ENCODE measurements around the gene OMD.
A peak's percentile ranks its signal among the peaks of the same experiment; 100 is the strongest.

The OMD gene

DNA sequence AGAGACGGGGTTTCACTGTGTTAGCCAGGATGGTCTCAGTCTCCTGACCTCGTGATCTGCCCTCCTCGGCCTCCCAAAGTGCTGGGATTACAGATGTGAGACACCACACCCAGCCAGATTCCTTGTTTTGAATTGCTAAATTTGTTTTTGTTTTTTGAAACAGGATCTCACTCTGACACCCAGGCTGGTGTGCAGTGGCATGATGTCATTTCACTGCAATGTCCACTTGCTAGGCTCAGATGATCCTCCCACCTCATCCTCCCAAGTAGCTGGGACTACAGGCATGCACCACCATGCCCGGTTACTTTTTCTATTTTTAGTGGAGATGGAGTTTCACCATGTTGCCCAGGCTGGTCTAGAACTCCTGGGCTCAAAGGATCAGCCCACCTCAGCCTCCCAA lies 13.1 kb downstream of the OMD start:
- peak; percentile 15 for DNase-seq (ENCODE audit: low read depth)

DNA sequence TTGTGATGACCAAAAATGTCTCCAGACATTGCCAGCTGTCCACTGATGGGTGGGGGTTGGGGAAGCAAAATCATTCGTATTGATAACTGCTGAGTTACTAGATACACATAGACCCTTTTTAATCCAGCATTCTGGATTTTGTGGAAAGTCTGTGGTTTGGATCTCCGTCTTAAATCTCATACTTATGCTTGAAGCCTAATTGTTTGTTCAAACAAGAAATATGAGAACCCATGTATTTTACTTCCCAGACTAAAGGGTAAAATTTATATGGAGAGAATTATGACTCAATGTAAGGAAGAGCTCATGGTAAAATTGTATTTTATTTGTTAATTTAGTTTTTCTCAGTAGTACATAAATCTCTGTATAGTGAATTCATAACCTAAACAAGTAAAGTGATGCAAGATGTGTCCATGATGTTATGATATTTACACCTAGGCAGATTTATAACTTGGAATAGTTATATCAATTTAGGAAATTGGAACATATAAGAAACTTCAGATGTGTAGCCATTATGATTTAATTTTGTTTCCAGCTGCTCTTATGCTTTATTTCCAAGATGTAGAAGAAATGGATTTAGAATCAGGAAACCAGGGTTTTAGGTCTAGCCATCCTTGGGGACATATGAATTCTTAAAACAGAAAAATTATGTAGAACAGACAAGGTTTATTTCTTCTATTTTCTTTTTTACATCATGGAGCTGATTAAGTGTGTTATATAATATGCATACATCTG lies 15.4 kb downstream of the OMD start:
- DNase-seq (ENCODE audit: low read depth), result no peak

DNA sequence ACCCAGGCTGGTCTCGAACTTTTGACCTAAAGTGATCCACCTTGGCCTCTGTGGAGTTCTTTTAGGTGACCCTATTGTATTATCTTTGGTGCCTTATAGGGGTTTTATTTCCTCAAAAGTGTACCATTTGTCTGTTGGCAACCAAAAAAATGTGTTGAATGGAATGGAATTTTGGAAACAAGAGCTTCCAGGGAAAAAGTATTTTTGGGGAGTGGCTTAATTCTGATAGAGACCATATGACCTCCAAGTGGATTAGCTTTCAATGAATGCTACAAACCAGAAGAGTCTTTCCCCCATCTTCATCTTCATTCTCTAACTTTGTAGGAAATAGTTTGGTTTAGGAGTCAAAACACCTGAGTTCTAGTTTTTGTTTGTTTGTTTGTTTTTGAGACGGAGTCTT lies 16.5 kb downstream of the OMD start:
- DNase-seq (ENCODE audit: low read depth), result peak; percentile 31

GRCh38 chr9:92406477-92406876 lies 17.8 kb downstream of the OMD start:
- no peak for DNase-seq (ENCODE audit: low read depth)

DNA sequence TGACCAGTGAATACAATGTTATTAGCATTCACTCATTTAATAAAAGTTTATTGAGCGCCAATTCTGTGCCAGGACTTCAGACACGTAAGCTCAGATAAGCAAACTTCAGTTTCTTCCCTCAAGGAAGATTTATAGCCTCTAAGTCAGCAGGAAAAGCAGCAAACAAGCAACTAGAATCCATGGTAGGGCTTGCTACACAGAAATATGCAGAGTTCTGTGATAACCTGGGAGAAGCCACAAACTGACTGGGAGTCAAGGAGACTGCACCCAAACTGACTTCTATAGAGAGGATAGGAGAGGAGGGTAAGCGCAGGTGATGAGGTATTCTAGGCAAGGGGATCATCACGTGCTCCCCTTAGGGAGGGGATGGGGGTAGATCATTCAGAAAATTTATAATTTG lies 18.5 kb downstream of the OMD start:
- DNase-seq (ENCODE audit: low read depth), result no peak

DNA sequence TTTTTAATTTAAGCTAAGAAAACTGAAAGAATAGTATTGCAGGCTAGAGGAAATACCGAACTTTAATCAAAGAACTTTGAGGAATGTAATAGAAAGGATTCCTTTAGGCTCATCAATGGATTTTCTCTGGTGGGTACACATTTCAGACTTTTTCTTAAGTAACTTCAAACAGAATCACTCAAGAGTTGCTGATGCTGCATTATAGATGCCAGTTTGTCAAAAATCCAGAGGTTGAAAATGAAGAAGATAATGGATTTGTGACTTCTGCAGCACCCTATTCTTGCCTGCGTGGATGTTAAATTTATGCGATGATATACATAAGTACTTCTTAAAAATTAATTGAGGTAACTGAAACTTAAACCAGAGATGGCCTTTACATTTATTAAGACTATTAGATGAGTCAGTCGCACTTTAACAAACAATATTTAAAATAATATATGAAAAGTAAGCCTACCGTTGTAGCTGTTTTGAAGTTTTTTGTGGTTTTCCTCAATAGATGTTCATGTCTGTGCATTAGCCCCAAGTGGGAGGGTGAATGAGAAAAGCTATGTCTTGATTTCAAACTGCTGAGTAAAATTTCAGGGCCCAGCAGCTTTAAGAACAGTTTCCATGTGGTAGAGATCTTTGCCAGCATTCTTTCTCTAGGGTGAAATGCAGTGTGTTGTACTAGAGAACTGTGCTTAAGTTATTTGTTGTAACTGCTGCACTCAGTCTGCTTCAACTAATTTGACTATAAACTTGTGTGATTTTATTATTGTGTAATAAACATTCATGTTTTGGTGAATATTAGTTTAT lies 20.0 kb downstream of the OMD start, which contains the start of gene OGN:
Gene OGN (minus strand): TSS at position 537 of the 795 bp plus-strand sequence. CDS start 1,171 bp downstream, outside the sequence.
- no peak for DNase-seq (ENCODE audit: low read depth)

GRCh38 chr9:92402826-92403745 lies 21.2 kb downstream of the OMD start:
- no peak for DNase-seq (ENCODE audit: low read depth)

- DNase-seq (ENCODE audit: low read depth), result no peak
Observed at GRCh38 chr9:92402360-92402759, 21.9 kb downstream of the OMD start.

- DNase-seq (ENCODE audit: low read depth), result no peak
Observed at GRCh38 chr9:92397853-92398252, 26.4 kb downstream of the OMD start.

GRCh38 chr9:92395617-92396016 lies 28.7 kb downstream of the OMD start:
- no peak for DNase-seq (ENCODE audit: low read depth)

- peak; percentile 21 for DNase-seq (ENCODE audit: low read depth)
Observed at GRCh38 chr9:92393686-92394085, 30.6 kb downstream of the OMD start.

DNA sequence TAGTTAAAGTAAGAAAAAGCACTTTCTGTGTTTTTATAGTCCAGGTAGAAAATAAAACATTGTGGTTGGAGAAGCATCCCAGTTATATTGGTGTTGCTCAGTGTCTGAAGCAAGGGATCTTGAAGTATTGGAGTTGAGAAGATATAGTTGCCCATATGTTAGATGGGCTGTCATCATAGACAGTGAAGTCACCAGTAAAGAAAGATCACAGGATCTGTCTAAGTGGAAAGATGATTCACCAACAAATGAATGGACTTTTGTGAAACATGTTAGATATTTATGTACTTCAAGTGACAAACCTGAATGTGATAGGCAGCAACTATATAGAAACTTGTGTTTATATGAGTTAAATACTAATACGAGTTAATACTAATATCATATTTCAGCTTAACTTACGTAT lies 31.6 kb downstream of the OMD start:
- DNase-seq (ENCODE audit: low read depth), result no peak

DNA sequence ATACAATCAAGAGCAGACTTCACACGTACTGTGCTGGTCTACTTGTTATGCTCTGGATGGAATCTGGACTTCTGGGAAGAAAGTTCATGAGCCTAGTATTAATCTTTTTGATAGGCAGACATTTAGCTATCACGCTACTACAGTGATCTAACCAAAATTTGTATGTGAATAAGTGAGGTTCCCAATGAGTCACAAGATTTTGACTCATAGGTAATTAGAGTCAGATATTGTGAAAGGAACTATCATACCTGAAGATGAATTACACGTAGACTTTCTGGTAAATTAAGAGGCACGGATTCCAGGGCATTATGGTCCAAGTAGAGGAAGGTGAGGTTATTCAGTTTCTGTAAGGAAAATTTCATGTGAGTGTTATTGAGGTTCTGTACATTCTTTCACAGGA lies 38.3 kb downstream of the OMD start:
- DNase-seq (ENCODE audit: low read depth), result peak; percentile 4

DNA sequence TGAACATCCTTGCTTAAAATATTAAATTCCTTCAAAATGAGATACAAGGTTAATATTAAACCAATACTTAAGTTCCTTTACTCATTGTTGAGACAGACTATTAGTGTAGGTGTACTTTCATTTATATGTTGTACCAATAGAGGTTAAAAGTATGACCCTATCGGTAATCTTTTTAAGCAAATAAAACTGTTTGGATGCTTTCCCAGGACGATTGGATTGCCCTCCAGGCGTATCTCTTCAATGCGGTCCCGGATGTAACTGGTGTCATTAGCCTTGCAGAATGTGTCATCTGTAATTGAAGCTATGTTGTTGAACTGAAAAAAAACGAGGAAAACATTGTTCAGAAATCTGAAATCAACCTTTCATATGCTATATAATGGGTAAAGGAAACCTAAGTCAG lies 38.8 kb downstream of the OMD start:
- peak; percentile 4 for DNase-seq (ENCODE audit: low read depth)

DNA sequence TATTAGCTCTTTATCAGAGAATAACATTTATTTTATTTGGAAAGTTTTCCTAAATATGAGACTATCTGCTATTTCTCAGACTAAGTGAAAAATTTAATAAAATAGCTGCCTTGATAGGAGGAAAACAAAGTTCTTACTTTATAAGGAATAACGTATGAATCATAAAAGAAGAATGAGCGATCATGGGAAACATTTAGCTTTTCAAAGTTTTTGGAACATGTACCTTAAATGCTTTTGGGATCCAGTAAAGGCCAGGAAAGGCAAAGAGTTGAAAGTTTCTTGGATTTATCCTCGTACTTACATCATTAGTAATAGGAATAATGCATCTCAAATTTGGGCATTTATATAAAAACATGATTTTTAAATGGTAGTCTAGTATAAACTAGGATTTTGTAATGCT lies 39.3 kb downstream of the OMD start:
- peak; percentile 27 for DNase-seq (ENCODE audit: low read depth)

- peak; percentile 66 for DNase-seq (ENCODE audit: low read depth)
Observed at GRCh38 chr9:92384375-92384774, 39.9 kb downstream of the OMD start.

- DNase-seq (ENCODE audit: low read depth), result no peak
Observed at GRCh38 chr9:92381775-92382174, 42.5 kb downstream of the OMD start.

- no peak for DNase-seq (ENCODE audit: low read depth)
Observed at GRCh38 chr9:92380603-92381002, 43.7 kb downstream of the OMD start.

DNA sequence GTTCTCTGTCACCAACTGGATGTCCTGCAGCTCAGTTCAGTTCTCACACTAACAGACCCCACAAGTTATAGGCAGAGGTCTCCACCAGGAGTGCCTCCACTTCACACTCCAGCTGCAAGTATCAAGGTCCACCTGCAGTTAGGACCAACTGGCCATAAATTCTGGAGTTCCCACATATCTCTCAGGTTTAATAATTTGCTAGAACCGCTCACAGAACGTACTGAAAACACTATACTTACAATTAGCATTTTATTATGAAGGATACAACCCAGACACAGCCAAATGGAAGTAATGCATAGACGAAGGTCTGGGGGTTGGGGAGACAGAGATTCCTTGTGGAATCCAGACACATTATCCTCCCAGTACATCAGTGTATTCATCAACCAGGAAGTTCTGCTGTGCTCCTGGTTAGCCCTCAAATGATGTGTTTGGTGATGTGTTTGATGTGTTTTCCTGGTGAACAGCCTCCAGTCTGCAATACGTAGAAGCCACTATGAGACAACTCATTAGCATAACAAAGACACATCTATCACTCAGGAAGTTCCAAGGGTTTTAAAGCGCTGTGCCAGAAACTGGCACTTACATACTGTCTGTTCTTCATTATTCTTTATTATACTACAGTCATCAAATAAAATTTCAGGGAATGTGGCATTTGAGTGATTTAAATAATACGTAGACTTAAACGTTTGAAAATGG lies 45.3 kb downstream of the OMD start:
- DNase-seq (ENCODE audit: low read depth), result peak; percentile 67

DNA sequence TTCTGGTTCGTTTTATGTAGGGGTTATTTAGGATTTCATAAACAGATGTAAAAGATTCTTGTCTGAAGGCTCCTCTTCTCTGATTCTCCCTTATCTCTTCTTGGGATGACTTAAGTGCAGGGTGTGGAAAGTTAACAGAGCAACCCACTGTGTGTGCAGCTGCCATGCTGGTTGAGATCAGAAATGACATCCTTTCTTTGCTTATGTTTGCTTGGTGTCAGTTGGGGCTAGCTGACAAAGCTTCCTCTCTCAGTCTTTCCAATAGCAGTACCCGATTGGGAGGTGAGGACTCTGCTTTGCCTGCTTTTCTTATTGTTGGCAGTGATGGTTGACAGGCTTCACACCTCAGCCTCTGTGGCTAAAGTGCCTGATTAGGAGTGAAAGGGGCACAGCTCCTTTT lies 46.4 kb downstream of the OMD start:
- no peak for DNase-seq (ENCODE audit: low read depth)

GRCh38 chr9:92373167-92373566 lies 51.1 kb downstream of the OMD start:
- no peak for DNase-seq (ENCODE audit: low read depth)

DNA sequence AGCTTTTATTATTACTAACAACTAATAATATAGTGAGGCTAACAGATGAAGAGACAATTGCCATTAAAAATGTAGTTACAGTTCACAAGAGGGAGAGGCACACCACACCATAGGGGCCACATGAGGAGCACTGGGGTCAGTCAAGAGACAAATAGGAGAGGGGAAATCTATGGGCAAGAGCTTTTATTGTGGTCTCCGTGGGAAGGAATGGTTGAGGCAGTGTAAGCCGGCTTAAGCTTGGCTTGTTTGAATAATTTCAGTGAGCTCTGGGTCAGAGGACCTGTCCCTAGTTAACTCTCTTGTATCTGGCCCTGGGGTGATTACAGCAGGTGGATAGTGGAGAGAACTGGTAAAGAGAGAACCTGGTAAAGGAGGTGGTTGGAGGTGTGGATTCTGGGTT lies 55.2 kb downstream of the OMD start:
- DNase-seq (ENCODE audit: low read depth), result no peak
